Measurements from ENCODE around the gene CCNI. TPM values are rescaled to one million over a fixed set of nuclear protein-coding genes. Genes with fewer than 3 reads are reported as not detected.

CCNI gene
- total RNA-seq, 1 donor from 2014 or later, result 303 TPM

- Mint-ChIP-seq H3K4me1 (ENCODE audit: unreplicated experiment) (peaks cover 11% of the 10 kb centered on the region), H3K27me3 (ENCODE audit: unreplicated experiment) (peaks cover 3% of the 10 kb centered on the region), H3K4me3 (ENCODE audit: unreplicated experiment) (no peak overlapping the region), H3K27ac (ENCODE audit: unreplicated experiment) (no peak overlapping the region), H3K36me3 (ENCODE audit: low read depth, unreplicated experiment) (no peaks in the 10 kb centered on the region), H3K9me3 (ENCODE audit: unreplicated experiment) (no peaks in the 10 kb centered on the region)
- TF ChIP-seq, protein P1, sequence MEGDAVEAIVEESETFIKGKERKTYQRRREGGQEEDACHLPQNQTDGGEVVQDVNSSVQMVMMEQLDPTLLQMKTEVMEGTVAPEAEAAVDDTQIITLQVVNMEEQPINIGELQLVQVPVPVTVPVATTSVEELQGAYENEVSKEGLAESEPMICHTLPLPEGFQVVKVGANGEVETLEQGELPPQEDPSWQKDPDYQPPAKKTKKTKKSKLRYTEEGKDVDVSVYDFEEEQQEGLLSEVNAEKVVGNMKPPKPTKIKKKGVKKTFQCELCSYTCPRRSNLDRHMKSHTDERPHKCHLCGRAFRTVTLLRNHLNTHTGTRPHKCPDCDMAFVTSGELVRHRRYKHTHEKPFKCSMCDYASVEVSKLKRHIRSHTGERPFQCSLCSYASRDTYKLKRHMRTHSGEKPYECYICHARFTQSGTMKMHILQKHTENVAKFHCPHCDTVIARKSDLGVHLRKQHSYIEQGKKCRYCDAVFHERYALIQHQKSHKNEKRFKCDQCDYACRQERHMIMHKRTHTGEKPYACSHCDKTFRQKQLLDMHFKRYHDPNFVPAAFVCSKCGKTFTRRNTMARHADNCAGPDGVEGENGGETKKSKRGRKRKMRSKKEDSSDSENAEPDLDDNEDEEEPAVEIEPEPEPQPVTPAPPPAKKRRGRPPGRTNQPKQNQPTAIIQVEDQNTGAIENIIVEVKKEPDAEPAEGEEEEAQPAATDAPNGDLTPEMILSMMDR (IDR thresholded peaks at IDR 0.05; ENCODE audit: unreplicated experiment), result no peak
- DNase-seq (ENCODE audit: low spot score), result no peak
Observed at GRCh38 chr4:77104791-77105540, 29.2 kb upstream of the CCNI start.

DNA sequence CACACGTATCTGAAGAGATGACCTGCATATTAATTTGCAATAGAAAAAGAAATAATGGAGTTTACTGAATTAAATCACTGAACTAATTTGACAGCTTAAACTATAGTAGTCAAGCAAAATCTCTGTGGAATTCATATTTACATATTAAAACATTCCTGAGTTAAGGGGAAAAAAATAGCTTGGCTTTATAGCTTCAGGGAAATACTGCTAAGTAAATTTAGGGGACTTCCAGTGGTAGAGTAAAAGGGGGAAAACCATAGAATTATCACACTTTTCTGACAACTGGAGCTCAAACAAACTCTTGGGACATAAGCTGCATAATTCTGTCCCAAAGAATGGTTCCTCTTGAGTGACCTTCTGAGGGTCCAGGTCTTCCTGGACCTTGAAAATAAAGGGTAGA, 28.6 kb upstream of the CCNI start:
- Mint-ChIP-seq H3K4me1 (ENCODE audit: unreplicated experiment) (peaks cover 13% of the 10 kb centered on the region), H3K27ac (ENCODE audit: unreplicated experiment) (no peak overlapping the region), H3K9me3 (ENCODE audit: unreplicated experiment) (no peaks in the 10 kb centered on the region), H3K4me3 (ENCODE audit: unreplicated experiment) (no peak overlapping the region), H3K36me3 (ENCODE audit: low read depth, unreplicated experiment) (no peaks in the 10 kb centered on the region), H3K27me3 (ENCODE audit: unreplicated experiment) (peaks cover 2% of the 10 kb centered on the region)
- DNase-seq (ENCODE audit: low spot score), result no peak
- TF ChIP-seq, protein P1 (IDR thresholded peaks at IDR 0.05; ENCODE audit: unreplicated experiment), result no peak

- H3K9me3 Mint-ChIP-seq (ENCODE audit: unreplicated experiment), result no peaks in the 10 kb centered on the region
- peak; percentile 28 for DNase-seq (ENCODE audit: low spot score)
- no peaks in the 10 kb centered on the region for H3K27me3 Mint-ChIP-seq (ENCODE audit: unreplicated experiment)
- peaks cover 25% of the 10 kb centered on the region for H3K4me1 Mint-ChIP-seq (ENCODE audit: unreplicated experiment)
- H3K27ac Mint-ChIP-seq (ENCODE audit: unreplicated experiment), result peak overlapping the region; percentile 89
- TF ChIP-seq, protein P1 (IDR thresholded peaks at IDR 0.05; ENCODE audit: unreplicated experiment), result no peak
- H3K4me3 Mint-ChIP-seq (ENCODE audit: unreplicated experiment), result peak overlapping the region; percentile 65
- no peaks in the 10 kb centered on the region for H3K36me3 Mint-ChIP-seq (ENCODE audit: low read depth, unreplicated experiment)
Observed at GRCh38 chr4:77100234-77100633, 24.4 kb upstream of the CCNI start.

GRCh38 chr4:77097611-77098010, 21.8 kb upstream of the CCNI start:
- H3K27me3 Mint-ChIP-seq (ENCODE audit: unreplicated experiment), result no peaks in the 10 kb centered on the region
- H3K9me3 Mint-ChIP-seq (ENCODE audit: unreplicated experiment), result no peaks in the 10 kb centered on the region
- H3K4me3 Mint-ChIP-seq (ENCODE audit: unreplicated experiment), result no peak overlapping the region
- no peak overlapping the region for H3K27ac Mint-ChIP-seq (ENCODE audit: unreplicated experiment)
- H3K4me1 Mint-ChIP-seq (ENCODE audit: unreplicated experiment), result peaks cover 28% of the 10 kb centered on the region
- H3K36me3 Mint-ChIP-seq (ENCODE audit: low read depth, unreplicated experiment), result no peaks in the 10 kb centered on the region
- DNase-seq (ENCODE audit: low spot score), result no peak
- TF ChIP-seq, protein P1 (IDR thresholded peaks at IDR 0.05; ENCODE audit: unreplicated experiment), result no peak

DNA sequence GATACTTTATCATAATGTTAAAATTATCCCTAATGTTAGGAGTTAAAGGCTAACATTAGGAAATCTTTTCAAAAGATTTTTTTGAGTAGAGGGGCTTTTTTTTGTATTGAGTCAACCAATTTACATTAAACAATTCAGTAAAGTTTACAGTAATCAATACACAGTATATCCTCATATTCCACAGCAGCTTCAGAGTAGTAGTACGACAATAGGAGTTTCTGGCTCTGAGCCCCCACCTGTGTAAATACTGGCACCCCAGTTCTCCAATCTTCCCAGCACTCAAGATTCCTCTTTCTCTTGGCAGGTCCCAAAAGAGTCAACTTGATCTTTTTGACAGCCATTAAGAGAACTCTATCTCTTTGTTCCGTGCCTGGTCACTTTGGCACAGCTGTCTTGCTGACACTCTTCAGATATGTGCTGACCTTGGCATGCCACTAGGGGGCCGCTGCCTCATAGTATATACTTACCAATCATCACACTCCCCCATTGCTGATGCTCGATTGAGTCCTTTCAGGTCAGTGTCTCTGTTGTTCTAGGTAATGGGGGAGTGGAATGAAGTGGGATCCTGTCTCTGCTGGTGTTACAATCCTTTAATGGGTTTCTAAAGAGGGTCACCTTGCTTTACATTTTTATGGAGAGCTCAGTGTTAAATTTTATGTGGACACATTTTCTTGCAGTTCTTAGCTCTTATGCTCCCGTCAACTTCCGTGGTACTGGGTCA, 19.5 kb upstream of the CCNI start:
- peaks cover 22% of the 10 kb centered on the region for H3K4me1 Mint-ChIP-seq (ENCODE audit: unreplicated experiment)
- no peak overlapping the region for H3K27ac Mint-ChIP-seq (ENCODE audit: unreplicated experiment)
- DNase-seq (ENCODE audit: low spot score), result peak; percentile 76
- H3K4me3 Mint-ChIP-seq (ENCODE audit: unreplicated experiment), result no peak overlapping the region
- no peaks in the 10 kb centered on the region for H3K27me3 Mint-ChIP-seq (ENCODE audit: unreplicated experiment)
- H3K9me3 Mint-ChIP-seq (ENCODE audit: unreplicated experiment), result no peaks in the 10 kb centered on the region
- TF ChIP-seq, protein P1 (IDR thresholded peaks at IDR 0.05; ENCODE audit: unreplicated experiment), result peak; percentile 92
- no peaks in the 10 kb centered on the region for H3K36me3 Mint-ChIP-seq (ENCODE audit: low read depth, unreplicated experiment)
